Activated T-cell treated with anti-CD3 and anti-CD28 coated beads for 24 hours (primary cell): Measurements from ENCODE around the gene IQCH.
"Not testable (repeated sequence)": the region's sequence is repeated elsewhere in the genome, so short reads cannot be mapped to it uniquely, and the experiment has no call there.

Source experiments
- DNase-seq: peaks from one replicate; pipeline ENCODE4 v3.0.0-alpha.2; 2020; ENCODE audit warnings: low read depth

IQCH gene

GRCh38 chr15:67358812-67359211 is 104.2 kb downstream of the IQCH start:
- no peak for DNase-seq

GRCh38 chr15:67359431-67360079 is 105.0 kb downstream of the IQCH start:
- no peak for DNase-seq

- no peak for DNase-seq
Measured at GRCh38 chr15:67361100-67361499, 106.5 kb downstream of the IQCH start.

DNA sequence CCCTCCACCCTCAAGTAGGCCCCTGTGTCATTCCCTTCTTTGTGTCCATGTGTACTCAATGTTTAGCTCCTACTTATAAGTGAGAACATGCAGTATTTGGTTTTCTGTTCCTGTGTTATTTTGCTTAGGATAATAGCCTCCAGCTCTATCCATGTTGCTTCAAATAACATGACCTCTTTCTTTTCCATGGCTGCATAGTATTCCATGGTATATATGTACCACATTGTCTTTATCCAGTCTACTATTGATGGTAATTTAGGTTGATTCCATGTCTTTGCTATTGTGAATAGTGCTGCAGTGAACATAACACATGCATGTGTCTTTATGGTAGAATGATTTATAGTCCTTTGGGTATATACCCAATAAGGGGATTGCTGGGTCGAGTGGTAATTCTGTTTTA is 109.1 kb downstream of the IQCH start:
- not testable (repeated sequence) for DNase-seq

- no peak for DNase-seq
Measured at GRCh38 chr15:67365994-67366393, 111.4 kb downstream of the IQCH start.

GRCh38 chr15:67366904-67367303 is 112.3 kb downstream of the IQCH start:
- DNase-seq: no peak

DNA sequence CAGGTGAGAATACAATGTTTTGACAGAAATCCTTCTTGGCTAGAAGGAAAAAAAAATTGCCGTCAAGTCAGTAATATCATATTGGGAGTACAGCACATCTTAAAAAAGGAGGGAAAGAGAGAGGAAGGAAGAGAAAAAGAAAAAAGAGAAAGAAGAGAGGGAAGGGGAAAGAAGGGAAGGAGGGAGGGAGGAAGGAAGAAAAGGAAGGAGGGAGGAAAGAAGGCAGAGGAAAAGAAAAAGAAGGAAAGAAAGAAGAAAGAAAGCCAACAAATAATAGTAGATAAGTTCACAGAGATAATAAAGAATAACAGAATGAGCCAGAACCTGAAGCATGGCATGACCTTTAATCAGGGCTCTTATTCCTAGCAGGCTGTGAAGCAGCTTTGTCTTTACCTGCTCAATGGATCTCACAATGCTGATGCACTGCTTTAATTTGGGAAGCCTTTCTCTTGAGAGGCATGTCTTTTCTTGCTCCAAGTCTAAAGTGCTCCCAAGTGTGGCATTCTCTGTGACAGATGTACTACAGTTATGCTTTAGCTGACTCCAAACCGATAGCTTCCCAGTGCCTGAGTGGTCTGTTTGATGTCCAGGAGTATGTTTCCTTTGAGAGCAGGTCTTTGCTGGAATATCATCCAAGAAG is 114.9 kb downstream of the IQCH start:
- no peak for DNase-seq

GRCh38 chr15:67370206-67370954 is 115.8 kb downstream of the IQCH start:
- no peak for DNase-seq

DNA sequence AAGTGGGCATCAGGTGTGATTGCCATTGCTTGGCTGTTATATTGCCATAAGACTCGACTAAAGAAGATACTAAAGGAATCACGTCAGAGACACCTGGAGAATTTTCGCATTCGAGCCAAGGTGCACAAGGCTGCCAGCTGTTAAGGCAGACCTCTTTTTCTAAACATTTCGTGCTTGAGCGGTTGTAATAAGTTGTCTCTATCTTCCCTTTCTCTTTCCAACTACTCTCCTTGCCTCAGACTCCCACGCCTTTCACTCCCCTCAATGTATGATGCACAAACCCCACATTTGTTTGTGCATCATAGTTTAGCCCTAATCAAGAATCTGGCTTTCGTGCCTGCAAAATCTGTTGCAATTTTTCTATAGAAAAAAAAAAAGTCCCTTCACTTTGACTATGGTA is 118.0 kb downstream of the IQCH start:
- no peak for DNase-seq

DNA sequence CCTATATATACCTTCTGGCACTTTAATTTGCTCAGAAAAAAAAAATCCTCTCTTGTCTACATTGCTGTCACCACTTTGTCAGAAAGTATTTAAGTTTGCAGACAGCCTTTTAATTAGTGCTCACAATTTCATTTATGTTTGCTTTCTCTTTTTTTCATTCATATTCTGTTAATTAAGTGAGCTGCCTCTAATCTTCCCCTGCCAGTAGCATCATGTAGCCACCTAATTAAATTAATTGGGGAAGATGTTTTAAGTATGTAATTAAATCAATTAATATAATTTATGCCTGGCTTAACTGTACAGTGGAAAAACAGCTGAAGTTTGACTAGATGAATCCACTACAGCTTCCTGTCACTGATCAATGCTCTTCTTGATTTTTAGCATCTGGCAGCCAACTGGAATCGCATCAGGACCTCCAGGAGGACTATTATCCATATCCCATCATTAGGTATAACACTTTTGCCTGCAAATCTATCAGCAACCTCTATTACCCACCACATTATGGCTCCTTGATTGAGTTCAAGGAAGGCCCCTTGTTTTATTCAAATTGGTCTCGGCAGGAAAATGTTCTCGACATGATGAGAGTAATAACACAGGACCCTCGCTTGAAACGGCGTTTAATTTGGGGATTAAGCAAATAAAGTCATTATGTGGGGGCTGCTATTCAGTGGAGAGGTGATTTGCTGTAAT is 118.5 kb downstream of the IQCH start:
- no peak for DNase-seq

DNA sequence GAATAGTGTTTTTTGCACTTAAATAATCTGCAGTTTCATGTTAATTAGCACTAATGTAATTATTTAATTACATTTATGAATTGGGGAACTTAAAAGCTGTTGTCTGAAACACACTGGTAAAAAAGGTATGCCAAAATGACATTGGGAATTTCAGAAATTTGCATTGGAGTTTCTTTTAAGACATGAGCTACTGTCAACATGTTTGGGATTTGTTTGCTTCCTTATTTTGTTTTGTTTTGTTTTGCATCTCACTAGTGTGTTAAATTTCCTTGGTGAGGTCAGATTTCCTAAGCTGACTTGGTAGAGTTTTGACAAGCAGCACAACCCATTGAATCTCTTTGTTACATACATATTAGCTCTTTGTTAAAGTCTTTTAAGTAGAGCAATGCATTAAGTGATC is 119.4 kb downstream of the IQCH start:
- no peak for DNase-seq

DNA sequence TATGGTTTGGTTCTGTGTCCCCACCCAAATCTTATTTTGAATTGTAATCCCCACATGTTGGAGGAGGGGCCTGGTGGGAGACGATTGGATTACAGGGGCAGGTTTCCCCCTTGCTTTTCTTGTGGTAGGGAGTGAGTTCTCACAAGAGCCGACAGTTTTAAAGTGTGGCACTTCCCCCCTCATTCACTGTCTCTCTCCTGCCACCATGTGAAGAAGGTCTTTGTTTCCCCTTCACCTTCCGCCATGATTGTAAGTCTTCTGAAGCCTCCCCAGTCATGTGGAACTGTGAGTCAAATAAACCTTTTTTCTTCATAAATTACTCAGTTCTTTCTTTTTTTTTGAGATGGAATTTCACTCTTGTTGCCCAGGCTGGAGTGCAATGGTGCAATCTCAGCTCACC is 124.9 kb downstream of the IQCH start:
- no peak for DNase-seq

GRCh38 chr15:67380921-67381320 is 126.3 kb downstream of the IQCH start:
- DNase-seq: no peak

GRCh38 chr15:67381416-67382045 is 126.9 kb downstream of the IQCH start:
- DNase-seq: no peak

DNA sequence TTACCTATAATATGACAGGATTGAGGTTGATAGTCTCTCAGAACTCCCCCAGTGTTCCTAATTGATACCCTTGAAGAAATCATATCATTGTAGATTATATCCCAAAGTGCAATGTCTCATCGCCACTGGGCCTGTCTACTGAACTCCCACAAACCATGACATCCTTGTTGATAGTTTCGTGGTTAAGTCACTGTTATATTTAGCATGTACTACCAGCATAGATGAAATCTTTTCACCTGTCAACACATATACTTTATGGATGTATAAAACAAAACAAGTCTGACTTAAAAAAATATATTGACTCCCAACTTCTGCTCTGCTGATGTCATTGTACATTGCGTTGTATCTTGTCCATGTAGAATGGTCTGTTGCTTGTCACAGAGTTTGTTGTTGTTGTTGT is 128.1 kb downstream of the IQCH start:
- no peak for DNase-seq

GRCh38 chr15:67383899-67384298 is 129.3 kb downstream of the IQCH start:
- DNase-seq: no peak

DNA sequence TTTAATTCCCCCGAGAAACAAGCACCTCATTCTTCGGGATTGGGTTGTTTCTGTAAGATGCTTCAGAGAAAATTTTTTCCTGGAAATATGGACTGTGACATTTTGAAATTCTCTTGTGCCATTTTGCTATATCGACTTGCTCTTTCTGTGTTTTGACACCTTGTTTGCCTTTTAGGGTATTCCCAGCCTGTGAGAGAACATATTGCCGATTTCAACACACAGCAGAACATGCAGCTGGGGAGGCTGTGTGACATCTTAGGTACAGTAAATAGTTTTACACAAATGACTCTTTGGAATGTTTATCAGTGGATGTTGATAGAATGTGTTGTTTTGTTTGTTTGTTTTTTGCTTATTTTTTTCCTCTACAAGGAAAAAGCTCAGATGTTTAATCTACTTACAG is 130.2 kb downstream of the IQCH start:
- DNase-seq: no peak

DNA sequence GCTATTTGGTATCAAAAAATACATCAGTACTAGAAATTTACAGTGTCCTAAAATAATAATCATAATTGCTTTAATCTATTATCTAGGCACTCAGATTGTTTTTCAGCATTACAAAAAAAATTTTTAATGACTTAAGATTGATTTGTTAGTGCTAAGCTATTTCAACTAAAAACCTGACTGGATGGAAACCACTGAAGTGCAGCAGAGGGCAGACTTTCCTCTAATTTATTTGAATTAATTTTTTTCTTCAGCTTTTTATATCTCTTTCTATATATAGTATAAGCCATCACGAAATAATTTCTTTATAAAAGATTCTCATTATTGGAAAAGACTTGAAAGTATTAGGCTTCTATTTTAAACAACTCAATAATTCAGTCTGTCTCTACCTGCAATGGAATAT is 131.4 kb downstream of the IQCH start:
- DNase-seq: no peak

GRCh38 chr15:67386947-67387346 is 132.4 kb downstream of the IQCH start:
- DNase-seq: no peak

DNA sequence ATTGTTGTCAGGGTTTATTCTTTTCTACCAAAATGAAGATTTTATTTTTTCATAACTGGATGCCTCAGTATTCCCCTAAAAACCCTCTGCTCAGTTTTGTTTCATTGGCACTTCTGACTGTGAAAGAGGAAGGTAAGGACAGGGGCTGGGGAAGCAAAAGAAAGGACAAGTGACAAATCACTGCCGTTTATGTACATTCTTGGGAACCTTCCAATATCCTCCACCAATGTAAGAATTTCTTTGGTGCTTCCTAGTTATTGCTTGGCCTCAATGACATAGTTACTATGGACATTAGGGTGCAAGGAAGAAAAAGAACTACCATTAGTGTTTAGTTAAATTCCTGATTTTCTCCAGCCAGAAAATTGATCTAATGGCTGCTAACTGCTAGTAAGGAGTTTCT is 135.4 kb downstream of the IQCH start:
- DNase-seq: no peak

GRCh38 chr15:67394873-67395639 is 140.5 kb downstream of the IQCH start:
- no peak for DNase-seq

- DNase-seq: no peak
Measured at GRCh38 chr15:67396114-67396513, 141.5 kb downstream of the IQCH start.
